Chondrocyte (in vitro differentiated cells): ENCODE measurements around the gene BLOC1S3. TPM values are rescaled to one million over a fixed set of nuclear protein-coding genes. Genes with fewer than 3 reads are reported as not detected.

Experiments used
- DNase-seq: peaks from one replicate; pipeline ENCODE4 v3.0.0; 2021; ENCODE audit warnings: mixed read lengths, low spot score
- H3K27ac Mint-ChIP-seq: one replicate; pipeline ENCODE4 v1.8.0; 2021; ENCODE audit warnings: mild to moderate bottlenecking, moderate library complexity, mixed read lengths; ENCODE audit not compliant: unreplicated experiment
- H3K27me3 Mint-ChIP-seq: 2 replicates; pipeline ENCODE4 v1.8.0; 2021; ENCODE audit warnings: low read depth, mixed read lengths
- H3K36me3 Mint-ChIP-seq: 2 replicates; pipeline ENCODE4 v1.8.0; 2021; ENCODE audit warnings: low read depth, mixed read lengths
- H3K4me1 Mint-ChIP-seq: 2 replicates; pipeline ENCODE4 v1.8.0; 2021; ENCODE audit warnings: low read depth, mild to moderate bottlenecking, mixed read lengths
- H3K4me3 Mint-ChIP-seq: one replicate; pipeline ENCODE4 v1.8.0; 2021; ENCODE audit warnings: mild to moderate bottlenecking, moderate library complexity, mixed read lengths; ENCODE audit not compliant: unreplicated experiment
- H3K9me3 Mint-ChIP-seq: 2 replicates; pipeline ENCODE4 v1.8.0; 2021; ENCODE audit warnings: low read depth, mixed read lengths
- CTCF ChIP-seq: fragments of 200-600 bp; sonication (generic); IDR thresholded peaks from 2 replicates; pipeline ENCODE4 v1.5.0; 2021; ENCODE audit warnings: antibody characterized with exemption, mild to moderate bottlenecking, moderate library complexity
- total RNA-seq: library from RNA; stranded (reverse); gene quantifications from 3 replicates; pipeline ENCODE4 v1.2.1, GENCODE V29; 2021

Gene BLOC1S3
- total RNA-seq, 1 donor from 2014 or later, result 21.0 TPM

GRCh38 chr19:45170146-45171106 is 8.2 kb upstream of the BLOC1S3 start:
- no peaks in the 10 kb centered on the region for H3K9me3 Mint-ChIP-seq
- H3K4me1 Mint-ChIP-seq, result peaks cover 4% of the 10 kb centered on the region
- no peak for DNase-seq
- no peak for TF ChIP-seq CTCF
- H3K27me3 Mint-ChIP-seq, result no peaks in the 10 kb centered on the region
- H3K4me3 Mint-ChIP-seq, result no peak overlapping the region
- no peaks in the 10 kb centered on the region for H3K36me3 Mint-ChIP-seq
- H3K27ac Mint-ChIP-seq, result no peak overlapping the region

DNA sequence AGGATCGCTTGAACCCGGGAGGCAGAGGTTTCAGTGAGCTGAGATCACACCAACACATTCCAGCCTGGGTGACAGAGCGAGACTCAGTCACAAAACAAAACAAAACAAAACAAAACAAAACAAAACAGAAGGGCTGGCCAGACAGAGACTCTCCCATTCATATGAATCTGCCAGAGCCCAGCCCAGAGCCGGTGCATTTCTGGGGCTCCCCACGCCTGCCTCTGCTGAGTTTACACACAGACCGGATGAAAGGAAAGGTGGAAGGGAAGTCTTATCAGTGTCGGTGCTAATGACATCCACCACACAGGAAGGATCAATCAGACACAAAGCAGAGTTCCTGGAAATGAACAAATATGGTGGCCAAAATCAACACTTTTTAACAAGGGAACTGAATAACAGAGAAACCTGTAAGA is 7.4 kb upstream of the BLOC1S3 start:
- Mint-ChIP-seq H3K4me1 (peaks cover 6% of the 10 kb centered on the region), H3K27ac (no peak overlapping the region), H3K27me3 (no peaks in the 10 kb centered on the region), H3K4me3 (no peak overlapping the region), H3K9me3 (no peaks in the 10 kb centered on the region), H3K36me3 (no peaks in the 10 kb centered on the region)
- no peak for DNase-seq
- no peak for TF ChIP-seq CTCF

DNA sequence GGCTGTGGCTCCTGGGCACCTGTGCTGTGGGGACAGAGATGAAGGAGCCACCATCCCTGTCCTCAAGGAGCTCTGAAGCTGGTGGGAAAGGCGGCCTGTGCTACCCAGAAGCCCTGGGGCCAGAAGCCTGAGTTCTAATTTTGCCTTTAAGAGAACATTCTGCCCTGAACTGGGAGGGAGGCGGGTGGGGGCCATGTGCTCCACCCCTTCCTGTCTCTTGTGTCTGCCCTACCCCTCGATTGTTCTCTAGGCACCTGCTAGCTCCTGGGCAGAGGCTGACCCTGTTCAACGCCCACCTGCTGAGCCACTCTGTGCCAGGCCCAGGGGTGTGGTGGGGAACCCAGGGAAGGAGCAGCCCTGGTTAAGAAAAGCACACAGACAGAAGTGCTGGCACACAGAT is 6.4 kb upstream of the BLOC1S3 start:
- H3K9me3 Mint-ChIP-seq, result no peaks in the 10 kb centered on the region
- H3K27ac Mint-ChIP-seq, result no peak overlapping the region
- H3K27me3 Mint-ChIP-seq, result no peaks in the 10 kb centered on the region
- no peak for TF ChIP-seq CTCF
- H3K36me3 Mint-ChIP-seq, result no peaks in the 10 kb centered on the region
- no peak overlapping the region for H3K4me3 Mint-ChIP-seq
- H3K4me1 Mint-ChIP-seq, result peaks cover 3% of the 10 kb centered on the region
- no peak for DNase-seq

- H3K36me3 Mint-ChIP-seq, result no peaks in the 10 kb centered on the region
- H3K4me1 Mint-ChIP-seq, result peaks cover 8% of the 10 kb centered on the region
- TF ChIP-seq CTCF, result no peak
- no peaks in the 10 kb centered on the region for H3K27me3 Mint-ChIP-seq
- no peaks in the 10 kb centered on the region for H3K9me3 Mint-ChIP-seq
- no peak for DNase-seq
- no peak overlapping the region for H3K4me3 Mint-ChIP-seq
- no peak overlapping the region for H3K27ac Mint-ChIP-seq
Observed at GRCh38 chr19:45172611-45173208, 5.9 kb upstream of the BLOC1S3 start.

GRCh38 chr19:45173816-45174215 is 4.8 kb upstream of the BLOC1S3 start:
- DNase-seq, result no peak

More at GRCh38 chr19:45173816-45174215, 4.8 kb upstream of the BLOC1S3 start:
- Mint-ChIP-seq H3K27ac (peak overlapping the region; percentile 63), H3K9me3 (no peaks in the 10 kb centered on the region), H3K4me1 (peaks cover 10% of the 10 kb centered on the region), H3K27me3 (no peaks in the 10 kb centered on the region), H3K36me3 (no peaks in the 10 kb centered on the region), H3K4me3 (no peak overlapping the region)
- no peak for TF ChIP-seq CTCF
